DND-41 (cell line): ENCODE measurements around the gene FYB2.

Source experiments
- ATAC-seq: fragments of 200-7000 bp; cut with Tn5 transposase; 3 replicates; pipeline ENCODE4 v1.9.1; 2021; ENCODE audit warnings: low read depth; ENCODE audit not compliant: insufficient read depth
- DNase-seq: peaks from one replicate; pipeline ENCODE4 v3.0.0-alpha.2; 2020
- H2AFZ ChIP-seq: 2 replicates; pipeline ENCODE4 v1.6.0; 2012; ENCODE audit warnings: low read depth, low read length
- H3K27ac ChIP-seq: 2 replicates; pipeline ENCODE4 v1.5.1; 2012; ENCODE audit warnings: low read length, inconsistent platforms
- H3K27me3 ChIP-seq: fragments of 200-600 bp; sonication (generic); 2 replicates; pipeline ENCODE4 v1.6.0; 2012; ENCODE audit warnings: low read length, mild to moderate bottlenecking, inconsistent platforms; ENCODE audit not compliant: insufficient read depth, poor library complexity
- H3K36me3 ChIP-seq: 2 replicates; pipeline ENCODE4 v1.5.1; 2012; ENCODE audit warnings: low read length, inconsistent platforms; ENCODE audit not compliant: insufficient read depth
- H3K4me1 ChIP-seq: 2 replicates; pipeline ENCODE4 v1.5.1; 2012; ENCODE audit warnings: mild to moderate bottlenecking, low read length; ENCODE audit not compliant: insufficient read depth
- H3K4me2 ChIP-seq: 2 replicates; pipeline ENCODE4 v1.6.0; 2012; ENCODE audit warnings: mild to moderate bottlenecking, moderate library complexity, low read length, inconsistent platforms; ENCODE audit not compliant: insufficient read depth
- H3K4me3 ChIP-seq, 2 experiments: fragments of 200-600 bp in 1 of 2; shearing (Covaris generic) in 1 of 2; 2 replicates each; pipeline ENCODE4 v1.5.1; 2012 to 2016; ENCODE audit warnings: inconsistent platforms in 2 of 2, low read length in 2 of 2, mild to moderate bottlenecking in 2 of 2, low read depth in 1 of 2, moderate library complexity in 1 of 2
- H3K79me2 ChIP-seq: 2 replicates; pipeline ENCODE4 v1.6.0; 2012; ENCODE audit warnings: low read length, inconsistent platforms; ENCODE audit not compliant: insufficient read depth
- H3K9ac ChIP-seq: 2 replicates; pipeline ENCODE4 v1.6.0; 2012; ENCODE audit warnings: low read depth, mild to moderate bottlenecking, inconsistent platforms, low read length, moderate library complexity
- H3K9me3 ChIP-seq: 2 replicates; pipeline ENCODE4 v1.5.1; 2012; ENCODE audit warnings: low read length, moderate library complexity, mild to moderate bottlenecking, inconsistent platforms; ENCODE audit not compliant: insufficient read depth, severe bottlenecking
- H4K20me1 ChIP-seq: 2 replicates; pipeline ENCODE4 v1.6.0; 2012; ENCODE audit warnings: low read length; ENCODE audit not compliant: insufficient read depth
- CTCF ChIP-seq: IDR thresholded peaks from 2 replicates; pipeline ENCODE4 v1.5.1; 2012; ENCODE audit warnings: borderline replicate concordance, low read length, moderate library complexity, mild to moderate bottlenecking; ENCODE audit not compliant: poor library complexity, severe bottlenecking; ENCODE audit errors: extremely low read depth
- EZH2 ChIP-seq: IDR thresholded peaks from 3 replicates; pipeline ENCODE4 v1.6.1; 2012; ENCODE audit warnings: borderline replicate concordance, low read depth, mild to moderate bottlenecking, moderate library complexity, low read length, inconsistent platforms; ENCODE audit not compliant: severe bottlenecking

Gene FYB2

GRCh38 chr1:56715156-56715555, 104.0 kb downstream of the FYB2 start:
- H3K4me2 ChIP-seq = no peak overlapping the region
- DNase-seq (no peak), ATAC-seq (no peak)
- no peaks in the 10 kb centered on the region for H3K36me3 ChIP-seq
- H3K4me3 ChIP-seq = no peak overlapping the region
- H3K9me3 ChIP-seq = no peaks in the 10 kb centered on the region
- no peak overlapping the region for H2AFZ ChIP-seq
- no peaks in the 10 kb centered on the region for H3K4me1 ChIP-seq
- TF ChIP-seq CTCF (no peak), EZH2 (no peak)
- no peaks in the 10 kb centered on the region for H4K20me1 ChIP-seq
- no peak overlapping the region for H3K9ac ChIP-seq
- H3K27ac ChIP-seq = no peak overlapping the region
- H3K79me2 ChIP-seq = no peaks in the 10 kb centered on the region
- H3K27me3 ChIP-seq = peaks cover 32% of the 10 kb centered on the region

DNA sequence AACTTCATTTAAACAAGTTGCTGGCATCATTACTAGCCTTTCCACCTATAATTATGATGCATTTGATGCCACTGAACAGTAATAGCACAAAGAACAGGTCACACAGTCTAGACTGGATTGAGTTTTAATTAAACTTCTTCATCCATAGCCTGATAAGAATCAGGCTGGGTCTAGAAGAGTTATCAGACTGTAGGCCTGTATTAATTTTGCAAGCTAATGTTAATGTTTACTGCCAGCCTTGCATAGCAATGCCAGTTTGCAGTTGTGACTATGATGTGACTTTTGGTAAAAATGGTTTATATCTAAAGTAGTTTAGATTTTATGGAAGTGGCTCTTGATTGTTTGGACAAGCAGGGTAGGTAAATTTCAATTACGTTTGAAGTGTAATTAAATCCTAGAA, 106.1 kb downstream of the FYB2 start:
- no peaks in the 10 kb centered on the region for H3K36me3 ChIP-seq
- ATAC-seq = no peak

DNA sequence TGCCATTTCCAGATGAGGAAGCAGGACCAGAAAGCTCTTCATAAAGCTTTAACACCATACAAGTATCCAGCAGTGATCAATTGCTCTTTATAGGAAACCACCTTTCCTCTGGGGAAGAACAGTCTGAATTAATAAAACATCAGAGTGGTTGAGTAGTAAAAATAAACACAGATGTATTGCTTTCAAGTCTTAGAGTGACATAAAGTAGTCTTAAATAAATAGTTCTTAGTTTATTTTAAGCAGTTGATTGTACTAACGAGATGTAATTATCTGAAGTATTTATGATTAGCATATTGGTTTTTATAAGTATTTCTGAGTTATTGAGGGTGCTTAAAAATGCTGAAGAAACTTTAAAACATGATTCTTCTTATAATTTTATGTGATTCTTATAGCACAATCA, 107.1 kb downstream of the FYB2 start:
- no peak overlapping the region for H2AFZ ChIP-seq
- no peak for DNase-seq
- no peak for ATAC-seq

More for the DNA sequence above, 106.1 kb downstream of the FYB2 start:
- no peaks in the 10 kb centered on the region for H3K4me1 ChIP-seq
- no peaks in the 10 kb centered on the region for H4K20me1 ChIP-seq
- no peak overlapping the region for H3K27ac ChIP-seq
- no peaks in the 10 kb centered on the region for H3K79me2 ChIP-seq
- H3K9ac ChIP-seq = no peak overlapping the region
- no peak overlapping the region for H3K4me2 ChIP-seq
- DNase-seq = no peak
- H3K4me3 ChIP-seq = no peak overlapping the region
- no peak overlapping the region for H2AFZ ChIP-seq
- TF ChIP-seq CTCF (no peak), EZH2 (no peak)
- no peaks in the 10 kb centered on the region for H3K9me3 ChIP-seq
- H3K27me3 ChIP-seq = peaks cover 29% of the 10 kb centered on the region

More for the DNA sequence above, 107.1 kb downstream of the FYB2 start:
- Histone ChIP-seq H3K4me2 (no peak overlapping the region), H3K4me3 (no peak overlapping the region), H3K9ac (no peak overlapping the region), H3K36me3 (no peaks in the 10 kb centered on the region), H3K4me1 (no peaks in the 10 kb centered on the region), H4K20me1 (no peaks in the 10 kb centered on the region), H3K27me3 (peaks cover 27% of the 10 kb centered on the region), H3K79me2 (no peaks in the 10 kb centered on the region), H3K9me3 (no peaks in the 10 kb centered on the region), H3K27ac (no peak overlapping the region)
- TF ChIP-seq CTCF = no peak
- TF ChIP-seq EZH2 = no peak
